Vein endothelial cell (primary cell): ENCODE measurements around the gene FNDC3B. TPM values are rescaled to one million over a fixed set of nuclear protein-coding genes. Genes with fewer than 3 reads are reported as not detected.

Source experiments
- small RNA-seq: library from RNA; depleted of rRNA; stranded (forward); fragments of <200 nt; gene quantifications from one replicate; pipeline ENCODE3, GENCODE V24; 2012
- total RNA-seq: library from RNA; depleted of rRNA; stranded (reverse); fragments of >200 nt; gene quantifications from 2 replicates; pipeline ENCODE4 v1.2.3, GENCODE V29; 2012

Gene FNDC3B
- 264 and 268 TPM in 2 replicates for total RNA-seq

DNA sequence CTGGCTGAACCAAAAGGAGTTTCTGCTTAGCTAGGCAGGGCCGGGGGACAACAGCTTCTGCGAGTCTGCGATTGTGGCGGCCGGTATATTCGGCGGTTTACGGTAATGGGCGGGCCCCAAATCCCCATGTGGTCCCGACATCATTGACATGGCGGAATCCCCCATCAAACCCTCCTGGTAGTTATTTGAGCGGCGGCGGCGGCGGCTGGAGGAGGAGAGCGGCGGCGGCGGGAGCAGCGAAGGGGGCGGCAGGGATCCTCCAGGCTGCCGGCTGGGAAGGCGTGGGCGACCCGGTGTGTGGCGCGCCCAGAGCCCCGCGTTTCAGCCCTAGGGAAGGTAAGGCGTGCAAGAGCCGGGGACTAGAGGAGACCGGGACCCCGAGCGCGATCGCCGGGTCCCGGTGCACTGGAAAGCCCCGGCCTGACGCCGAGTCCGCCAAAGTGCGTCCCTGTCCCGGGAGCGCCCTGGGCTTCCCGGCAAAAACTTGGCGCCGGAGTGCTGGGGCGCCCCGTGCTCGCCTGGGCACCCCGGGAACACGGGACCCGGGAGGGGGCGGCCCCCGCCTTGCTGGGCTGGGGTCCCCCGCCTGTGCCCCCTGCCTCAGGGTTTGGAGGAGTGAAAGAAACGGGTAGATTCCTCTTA lies at the start of gene FNDC3B:
TSS of gene FNDC3B (plus strand) at position 143 of the 642 bp plus-strand sequence. CDS start 72,902 bp downstream, outside the sequence.

GRCh38 chr3:172447611-172448579 lies 408.5 kb downstream of the FNDC3B start, which contains the start of gene GHSR:
Gene GHSR (minus strand): TSS chr3:172448456. CDS start chr3:172448413, 43 bp downstream.

Small RNAs within 50 kb of the gene (small RNA-seq; reads per million reads assigned to genes)
- gene RN7SL141P = not detected

Other genes with a start within 250 kb of the FNDC3B start
- 64.7 and 65.4 TPM in 2 replicates for gene PLD1, start 229.1 kb upstream of the FNDC3B start, total RNA-seq
- gene TMEM212, start 196.2 kb upstream of the FNDC3B start, total RNA-seq = not detected in 2 replicates